Adrenal gland (tissue), 12 donors: ENCODE results near the gene GMDS. TPM values are rescaled to one million over a fixed set of nuclear protein-coding genes. Genes with fewer than 3 reads are reported as not detected.

ENCODE experiments used
- DNase-seq, 7 donors: peaks; one replicate each; pipeline ENCODE4 v3.0.0-alpha.2; 2019 to 2020
- H3K27ac ChIP-seq, 5 donors: fragments of 200-600 bp; sonication (generic) in 4 of 5; 1 replicate in 3 of 5; 2 replicates in 2 of 5; pipeline versions ENCODE4 v1.5.1 to v1.8.0; 2016 to 2020; ENCODE audit warnings: mild to moderate bottlenecking in 1 of 5
- H3K27me3 ChIP-seq: fragments of 200-600 bp; 2 replicates; pipeline ENCODE4 v1.8.0; 2021
- H3K36me3 ChIP-seq, 2 donors: fragments of 200-600 bp; replicated peaks in 1 of 2; 1 replicate in 1 of 2; 2 replicates in 1 of 2; pipeline versions ENCODE4 v1.5.1 to v1.8.0; 2018 to 2022
- H3K4me1 ChIP-seq, 2 donors: fragments of 200-600 bp; replicated peaks in 1 of 2; 1 replicate in 1 of 2; 2 replicates in 1 of 2; pipeline versions ENCODE4 v1.5.1 to v1.8.0; 2018 to 2021
- H3K4me3 ChIP-seq, 4 donors: fragments of 200-600 bp; sonication (generic) in 3 of 4; one replicate each; pipeline ENCODE4 v1.5.1; 2016 to 2018
- H3K9me3 ChIP-seq, 3 donors: fragments of 200-600 bp; sonication (generic) in 1 of 3; replicated peaks in 1 of 3; 1 replicate in 2 of 3; 2 replicates in 1 of 3; pipeline versions ENCODE4 v1.5.1 to v1.8.0; 2016 to 2021
- POLR2A ChIP-seq, 2 donors: fragments of 450-650 bp; IDR thresholded peaks; one replicate each; pipeline ENCODE4 v1.6.1; 2017; ENCODE audit warnings: antibody characterized with exemption in 2 of 2, mild to moderate bottlenecking in 2 of 2, moderate library complexity in 1 of 2
- WGBS, 4 donors: extraction: QIAGEN DNeasy Blood & Tissue Kit in 2 of 4; methylation state at CpG; one replicate each; pipeline versions ENCODE4 v1.1.5 to v1.1.7; 2013 to 2017; 5-methylcytosine and 5-hydroxymethylcytosine counted together
- intact Hi-C, 2 donors: fragments of 100-400 bp; cut with DNase I; formaldehyde crosslinking; loops; one replicate each; pipeline versions ENCODE4 v1.14.1 to v1.15.0; 2022 to 2023
- polyA plus RNA-seq, 3 donors: library from polyadenylated mRNA; stranded (reverse); fragments of 200-250 nt in 2 of 3; fragments of 350-450 nt in 1 of 3; fragmentation: Illumina TruSeq in 1 of 3; extraction: RNeasy Lipid Tissue Mini Kit (QIAGEN cat#74804) in 1 of 3; gene quantifications; one replicate each; pipeline ENCODE4 v1.2.3, GENCODE V29; 2013 to 2014
- total RNA-seq, 9 donors: library from RNA; depleted of rRNA in 4 of 9; stranded (reverse); fragments of >200 nt in 4 of 9; fragments of 120-200 nt in 1 of 9; fragmentation: NEBNext Ultra II Directional in 1 of 9; extraction: Animal tissue kit (Norgen Biotek cat#: 25700) in 1 of 9; gene quantifications; one replicate each; pipeline versions ENCODE4 v1.1.0 to v1.2.4, GENCODE V29; 2013 to 2023
- TF ChIP-seq, protein P1 (sequence below), 6 experiments: fragments of 450-650 bp in 4 of 6; fragments of 200-600 bp in 2 of 6; sonication (generic) in 1 of 6; IDR thresholded peaks; 1 replicate in 5 of 6; 2 replicates in 1 of 6; pipeline versions ENCODE4 v1.5.1 to v1.8.0; 2016 to 2021; ENCODE audit warnings: antibody characterized with exemption in 6 of 6, mild to moderate bottlenecking in 2 of 6, moderate library complexity in 1 of 6
- donor health status: healthy with polysubstance abuse.
- donor health status: Bipolar disorder and iron deficiency.
- donor health status: DM: yes; HTN: yes; CAD: no.
- donor health status: DM: no; HTN: no; CAD: no.
- donor health status: DM: no; HTN: no; CAD: no.
- donor health status: DM: yes; HTN: yes; CAD: no.

The GMDS gene
- total and polyA plus RNA-seq, 12 donors: 8.5 to 39.2 (median 15.2) TPM

DNA sequence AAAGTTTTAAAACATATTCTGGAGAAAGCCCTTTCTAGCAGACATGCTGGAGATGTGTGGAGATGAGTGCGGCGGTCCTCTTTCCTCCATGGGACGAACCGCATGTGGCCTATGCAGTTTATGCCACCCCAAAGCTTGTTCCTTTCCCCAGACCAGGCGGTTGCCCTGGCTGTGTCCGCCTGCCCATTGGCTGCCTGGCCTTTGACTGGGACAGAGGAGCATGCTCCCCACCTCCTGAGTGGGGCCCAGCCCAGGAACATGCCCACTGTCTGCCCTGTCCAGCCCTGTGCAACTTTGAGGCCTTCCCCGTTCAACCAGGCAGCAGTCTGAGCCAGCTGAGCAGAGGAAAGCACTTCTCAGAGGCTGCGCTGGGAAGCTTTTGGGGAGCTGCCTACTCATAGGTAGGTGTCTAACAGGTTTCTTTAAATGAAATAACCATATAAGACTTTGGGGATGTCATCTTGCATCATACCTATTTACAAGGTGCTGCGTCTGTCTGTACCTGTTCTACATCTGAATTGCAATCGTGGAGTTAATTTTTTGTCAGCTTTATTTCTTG lies 615.1 kb downstream of the GMDS start:
- no peak for TF ChIP-seq POLR2A (IDR thresholded peaks at IDR 0.05)
- TF ChIP-seq, protein P1, sequence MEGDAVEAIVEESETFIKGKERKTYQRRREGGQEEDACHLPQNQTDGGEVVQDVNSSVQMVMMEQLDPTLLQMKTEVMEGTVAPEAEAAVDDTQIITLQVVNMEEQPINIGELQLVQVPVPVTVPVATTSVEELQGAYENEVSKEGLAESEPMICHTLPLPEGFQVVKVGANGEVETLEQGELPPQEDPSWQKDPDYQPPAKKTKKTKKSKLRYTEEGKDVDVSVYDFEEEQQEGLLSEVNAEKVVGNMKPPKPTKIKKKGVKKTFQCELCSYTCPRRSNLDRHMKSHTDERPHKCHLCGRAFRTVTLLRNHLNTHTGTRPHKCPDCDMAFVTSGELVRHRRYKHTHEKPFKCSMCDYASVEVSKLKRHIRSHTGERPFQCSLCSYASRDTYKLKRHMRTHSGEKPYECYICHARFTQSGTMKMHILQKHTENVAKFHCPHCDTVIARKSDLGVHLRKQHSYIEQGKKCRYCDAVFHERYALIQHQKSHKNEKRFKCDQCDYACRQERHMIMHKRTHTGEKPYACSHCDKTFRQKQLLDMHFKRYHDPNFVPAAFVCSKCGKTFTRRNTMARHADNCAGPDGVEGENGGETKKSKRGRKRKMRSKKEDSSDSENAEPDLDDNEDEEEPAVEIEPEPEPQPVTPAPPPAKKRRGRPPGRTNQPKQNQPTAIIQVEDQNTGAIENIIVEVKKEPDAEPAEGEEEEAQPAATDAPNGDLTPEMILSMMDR (IDR thresholded peaks at IDR 0.05): no peak
- H3K27me3 ChIP-seq: no peaks in the 10 kb centered on the region
- no peaks in the 10 kb centered on the region for H3K36me3 ChIP-seq
- H3K27ac ChIP-seq: no peak overlapping the region
- intact Hi-C loops: no loop called here
- peaks cover 0 to 3% of the 10 kb centered on the region in 2 donors for H3K4me1 ChIP-seq
- DNase-seq: no peak
- no peaks in the 10 kb centered on the region for H3K9me3 ChIP-seq
- 90 to 98% (median 94%) methylated on average over 8 to 10 of the region's 10 CpGs for WGBS, 4 donors
- H3K4me3 ChIP-seq: no peak overlapping the region

DNA sequence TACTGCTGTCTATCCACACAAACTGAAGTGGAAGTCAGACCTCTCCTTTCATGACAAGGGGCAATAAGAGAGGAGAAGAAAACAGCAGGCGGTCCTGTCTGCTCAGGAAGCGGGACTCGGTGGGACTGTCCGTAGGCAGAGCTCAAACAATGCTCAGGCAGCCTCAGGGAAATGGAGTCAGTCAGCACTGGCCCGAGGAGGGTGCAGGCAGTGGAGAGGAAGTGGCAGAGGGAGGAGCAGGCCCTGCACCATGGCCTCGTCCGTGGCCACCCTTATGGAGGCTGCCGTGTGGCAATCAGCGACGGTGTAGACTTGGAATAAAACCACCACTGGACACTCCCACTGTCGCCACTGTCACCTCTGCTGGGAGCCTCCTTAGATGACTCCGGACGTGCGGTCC lies 616.1 kb downstream of the GMDS start:
- no peak overlapping the region for H3K4me3 ChIP-seq
- no peak for DNase-seq
- H3K27me3 ChIP-seq: no peaks in the 10 kb centered on the region
- 81 to 93% (median 91%) methylated on average over 14 of the region's 14 CpGs for WGBS, 4 donors
- H3K36me3 ChIP-seq: no peaks in the 10 kb centered on the region
- intact Hi-C loops: no loop called here
- H3K9me3 ChIP-seq: no peaks in the 10 kb centered on the region
- no peak overlapping the region for H3K27ac ChIP-seq
- TF ChIP-seq, protein P1 (IDR thresholded peaks at IDR 0.05): no peak
- no peak for TF ChIP-seq POLR2A (IDR thresholded peaks at IDR 0.05)
- H3K4me1 ChIP-seq: peaks cover 0 to 13% of the 10 kb centered on the region in 2 donors

DNA sequence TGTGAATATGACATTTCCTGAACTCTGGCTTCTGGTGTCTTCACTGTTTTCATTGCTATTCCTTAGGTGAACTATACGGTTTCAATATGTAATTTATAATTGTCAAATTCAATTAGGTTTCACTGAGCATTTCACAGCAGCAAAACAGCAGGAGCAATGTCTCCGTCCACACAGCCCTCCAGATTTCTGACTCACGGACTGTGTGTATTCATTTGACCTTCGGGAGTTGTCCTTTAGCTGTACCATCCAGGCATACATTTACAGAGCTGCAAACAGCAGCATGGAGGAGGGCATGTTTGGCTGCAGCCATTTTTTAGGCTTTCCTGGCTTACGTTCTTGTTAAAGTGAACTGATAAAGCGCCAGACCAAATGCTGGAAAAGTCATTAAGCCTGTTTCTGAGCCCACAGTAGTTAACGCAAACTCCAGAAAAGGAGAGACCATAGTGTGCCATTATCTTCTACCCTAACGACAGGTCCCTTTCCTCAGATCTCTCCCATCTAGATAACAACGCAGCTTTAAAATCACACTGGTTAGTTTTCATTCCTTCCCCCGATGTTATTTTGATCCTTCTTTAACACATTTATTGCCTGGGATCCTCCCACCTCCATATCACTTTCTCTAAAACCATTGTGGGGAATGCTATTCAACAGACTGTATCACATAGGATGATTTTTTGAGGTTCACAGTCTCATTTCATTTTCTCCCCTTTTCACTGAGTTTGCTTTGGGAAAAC lies 617.4 kb downstream of the GMDS start:
- no peak overlapping the region for H3K4me3 ChIP-seq
- H3K27me3 ChIP-seq: peaks cover 3% of the 10 kb centered on the region
- no peaks in the 10 kb centered on the region for H3K36me3 ChIP-seq
- H3K9me3 ChIP-seq: no peaks in the 10 kb centered on the region
- no peak for TF ChIP-seq POLR2A (IDR thresholded peaks at IDR 0.05)
- TF ChIP-seq, protein P1 (IDR thresholded peaks at IDR 0.05): no peak
- H3K4me1 ChIP-seq: peaks cover 0 to 17% of the 10 kb centered on the region in 2 donors
- 59 to 67% (median 59%) methylated on average over 10 of the region's 10 CpGs for WGBS, 4 donors
- intact Hi-C loops: no loop called here
- no peak overlapping the region for H3K27ac ChIP-seq
- no peak for DNase-seq

DNA sequence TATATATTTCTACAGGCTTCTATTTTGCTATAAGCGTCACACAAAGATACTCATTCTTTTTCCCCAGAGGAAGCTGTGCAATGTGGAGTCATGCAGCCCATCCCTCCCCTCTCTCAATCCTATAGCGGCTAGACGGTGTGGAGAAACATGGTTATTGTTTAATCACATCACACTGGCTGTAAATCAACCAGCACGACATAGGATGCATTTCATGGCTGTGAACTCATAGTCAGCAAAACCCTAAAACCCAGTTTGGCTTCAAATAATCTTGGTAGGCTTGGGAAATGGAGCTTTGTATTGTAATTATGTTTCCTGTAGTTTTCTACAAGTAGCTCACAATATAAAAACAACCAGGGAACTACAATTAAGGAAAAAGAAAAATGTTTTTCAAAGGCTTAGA lies 618.9 kb downstream of the GMDS start:
- H3K9me3 ChIP-seq: no peaks in the 10 kb centered on the region
- H3K27ac ChIP-seq: no peak overlapping the region
- H3K4me3 ChIP-seq: no peak overlapping the region
- H3K27me3 ChIP-seq: peaks cover 3% of the 10 kb centered on the region
- DNase-seq: no peak
- peaks cover 0 to 17% of the 10 kb centered on the region in 2 donors for H3K4me1 ChIP-seq
- no peaks in the 10 kb centered on the region for H3K36me3 ChIP-seq
- intact Hi-C loops: no loop called here
- WGBS, 4 donors: 67 to 74% (median 70%) methylated on average over 4 of the region's 4 CpGs
- TF ChIP-seq, protein P1 (IDR thresholded peaks at IDR 0.05): no peak
- TF ChIP-seq POLR2A (IDR thresholded peaks at IDR 0.05): no peak
